ENCODE measurements around the gene CLPTM1.
"Not testable (repeated sequence)": the region's sequence is repeated elsewhere in the genome, so short reads cannot be mapped to it uniquely, and the experiment has no call there.

The CLPTM1 gene

DNA sequence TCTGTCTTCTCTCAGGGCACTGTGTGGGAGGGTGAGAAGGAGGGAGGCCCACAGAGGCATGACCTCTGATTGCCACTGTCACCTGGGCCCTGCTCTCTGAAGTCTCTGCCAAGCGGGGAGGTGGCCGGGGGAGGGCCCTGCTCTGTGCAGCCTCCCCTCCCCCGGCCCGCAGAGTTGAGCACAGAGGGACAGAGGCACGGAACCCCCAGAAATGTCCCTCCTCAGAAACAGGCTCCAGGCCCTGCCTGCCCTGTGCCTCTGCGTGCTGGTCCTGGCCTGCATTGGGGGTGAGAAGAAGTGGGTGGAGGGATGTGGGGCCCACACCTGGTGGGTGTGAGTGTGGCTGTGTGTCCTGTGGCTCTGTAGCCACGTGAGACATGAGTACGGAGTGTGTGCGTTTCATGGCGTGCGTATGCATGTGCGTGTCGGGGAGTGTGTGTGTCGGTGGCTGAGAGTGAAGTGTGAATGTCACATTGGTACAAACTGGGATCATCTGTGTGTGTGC lies 13.1 kb upstream of the CLPTM1 start, which contains the start of gene APOC4:
APOC4 (plus strand) TSS at position 171 of the 505 bp plus-strand sequence; CDS start at position 212, 41 bp downstream.
- no peak for DNase-seq (ENCODE audit: low read depth)

DNA sequence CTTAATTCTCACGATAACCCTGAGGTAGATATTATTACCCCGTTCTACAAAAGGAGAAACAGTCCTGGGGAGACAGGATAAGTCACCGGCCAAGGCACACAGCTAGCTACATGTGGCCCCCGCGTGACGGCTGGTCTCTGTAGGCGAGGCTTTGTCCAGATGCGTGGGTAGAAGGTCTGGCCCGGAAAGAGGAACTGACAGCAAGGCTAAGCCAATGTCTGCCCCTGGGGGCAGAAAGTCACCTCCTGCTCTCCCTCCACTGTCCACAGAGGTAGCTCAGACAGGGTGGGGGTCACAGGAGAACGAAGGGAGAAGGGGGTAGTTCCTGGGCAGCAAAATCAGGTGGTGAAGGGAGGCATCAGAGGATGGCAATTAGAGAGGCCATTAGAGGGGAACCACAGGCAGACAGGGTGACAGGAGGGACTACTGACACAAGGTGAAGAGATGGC lies 11.4 kb upstream of the CLPTM1 start:
- DNase-seq (ENCODE audit: low read depth), result no peak

DNA sequence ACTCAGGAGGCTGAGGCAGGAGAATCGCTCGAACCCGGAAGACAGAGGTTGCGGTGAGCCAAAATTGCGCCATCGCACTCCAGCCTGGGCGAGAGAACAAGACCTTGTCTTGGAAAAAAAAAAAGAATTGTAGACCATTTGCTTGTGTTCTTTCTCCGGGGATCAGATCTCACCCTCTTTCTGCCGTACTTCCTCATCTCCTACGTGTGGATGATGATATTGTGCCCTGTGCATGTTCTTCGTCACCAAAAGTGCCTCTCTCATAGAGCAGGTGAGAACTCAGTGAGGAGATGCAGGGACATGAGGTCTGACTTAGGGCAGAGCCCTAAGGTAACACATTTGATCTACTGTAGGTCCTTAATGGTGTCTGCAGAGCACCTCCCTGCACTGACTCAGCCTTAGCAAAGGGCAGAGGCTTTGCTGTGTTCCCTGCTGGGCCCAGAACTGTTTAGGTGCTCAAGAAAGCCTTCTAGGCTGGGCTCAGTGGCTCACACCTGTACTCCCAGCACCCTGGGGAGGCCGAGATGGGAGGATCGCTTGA lies 8.1 kb upstream of the CLPTM1 start:
- DNase-seq (ENCODE audit: low read depth), result no peak

DNA sequence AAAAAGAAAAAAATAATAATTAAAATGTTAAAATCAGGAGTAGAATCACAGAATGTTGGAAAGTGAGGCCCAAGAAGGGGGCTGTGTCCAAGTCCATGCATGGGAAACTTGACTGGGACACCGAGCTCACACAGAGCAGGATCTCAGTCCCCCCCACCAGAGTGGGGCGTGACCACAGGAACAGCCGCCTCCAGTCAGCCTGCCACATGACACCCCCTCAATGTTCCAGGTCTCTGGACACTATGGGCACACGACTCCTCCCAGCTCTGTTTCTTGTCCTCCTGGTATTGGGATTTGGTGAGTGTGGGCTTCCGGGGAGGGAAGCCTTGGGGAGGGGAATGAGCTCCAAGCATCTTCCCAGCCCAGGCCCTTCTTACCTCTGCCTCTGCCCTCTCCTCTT lies 6.9 kb upstream of the CLPTM1 start:
- no peak for DNase-seq (ENCODE audit: low read depth)

DNA sequence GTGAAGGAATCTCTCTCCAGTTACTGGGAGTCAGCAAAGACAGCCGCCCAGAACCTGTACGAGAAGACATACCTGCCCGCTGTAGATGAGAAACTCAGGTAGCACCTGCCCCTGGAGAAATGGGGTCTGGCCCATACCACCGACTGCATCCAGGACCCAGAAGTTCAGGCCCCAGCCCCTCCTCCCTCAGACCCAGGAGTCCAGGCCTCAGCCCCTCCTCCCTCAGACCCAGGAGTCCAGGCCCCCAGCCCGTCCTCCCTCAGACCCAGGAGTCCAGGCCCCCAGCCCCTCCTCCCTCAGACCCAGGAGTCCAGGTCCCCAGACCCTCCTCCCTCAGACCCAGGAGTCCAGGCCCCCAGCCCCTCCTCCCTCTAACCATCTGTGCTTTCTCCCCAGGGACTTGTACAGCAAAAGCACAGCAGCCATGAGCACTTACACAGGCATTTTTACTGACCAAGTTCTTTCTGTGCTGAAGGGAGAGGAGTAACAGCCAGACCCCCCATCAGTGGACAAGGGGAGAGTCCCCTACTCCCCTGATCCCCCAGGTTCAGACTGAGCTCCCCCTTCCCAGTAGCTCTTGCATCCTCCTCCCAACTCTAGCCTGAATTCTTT lies 6.3 kb upstream of the CLPTM1 start:
- DNase-seq (ENCODE audit: low read depth), result no peak

DNA sequence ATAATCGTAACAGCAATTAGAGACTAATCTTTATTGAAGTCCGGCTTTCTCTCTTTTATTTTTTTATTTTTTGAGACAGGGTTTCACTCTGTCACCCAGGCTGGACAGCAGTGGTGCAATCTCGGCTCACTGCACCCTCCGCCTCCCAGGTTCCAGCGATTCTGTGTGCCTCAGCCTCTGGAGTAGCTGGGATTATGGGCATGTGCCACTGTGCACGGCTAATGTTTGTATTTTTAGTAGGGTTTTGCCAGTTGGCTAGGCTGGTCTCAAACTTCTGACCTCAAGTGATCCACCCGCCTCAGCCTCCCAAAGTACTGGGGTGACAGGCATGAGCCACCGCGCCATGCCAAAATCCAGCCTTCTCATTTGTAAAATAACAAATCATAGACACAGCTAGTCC lies 5.6 kb upstream of the CLPTM1 start:
- DNase-seq (ENCODE audit: low read depth), result no peak

DNA sequence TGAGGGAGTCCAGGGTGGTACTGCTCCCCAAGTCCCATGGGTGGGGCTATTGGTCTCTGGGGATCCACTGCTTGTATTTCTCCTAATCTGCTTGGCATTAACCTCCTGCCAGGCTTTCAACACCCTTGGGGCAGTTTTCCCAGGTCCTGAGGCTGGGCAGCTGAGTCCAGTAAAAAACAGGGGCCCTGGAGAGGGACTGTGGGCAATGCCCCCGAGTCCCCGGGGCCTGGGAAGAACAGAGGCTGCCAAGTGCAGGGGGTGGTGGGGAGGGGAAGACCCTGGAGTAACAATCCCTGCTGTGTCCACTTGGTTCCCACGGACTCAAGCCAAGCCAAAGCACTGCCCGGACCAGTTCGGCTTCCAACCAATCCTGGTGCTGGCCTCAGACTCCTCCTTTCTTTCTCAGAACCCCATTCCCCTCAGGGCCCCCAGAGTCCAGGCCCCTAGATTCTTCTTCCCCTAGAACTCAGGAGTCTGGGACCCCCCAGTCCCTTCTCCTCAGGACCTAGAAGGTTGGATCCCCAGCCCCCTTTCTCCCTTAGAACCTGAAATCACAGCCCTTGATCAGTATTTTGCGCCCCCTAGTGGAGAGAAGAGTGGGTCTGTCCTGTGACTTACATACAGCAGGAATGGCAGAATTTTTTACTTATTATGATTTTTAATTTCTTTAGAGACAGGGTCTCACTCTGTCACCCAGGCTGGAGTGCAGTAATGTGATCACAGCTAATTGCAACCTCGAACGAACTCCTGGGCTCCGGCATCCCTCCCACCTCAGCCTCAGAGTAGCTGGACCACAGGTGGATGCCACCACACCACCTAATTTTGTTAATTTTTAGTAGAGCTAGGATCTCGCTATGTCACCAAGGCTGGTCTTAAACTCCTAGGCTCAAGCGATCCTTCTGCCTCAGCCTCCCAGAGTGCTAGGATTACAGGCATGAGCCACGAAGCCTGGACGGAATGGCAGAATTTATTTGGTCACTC lies 3.7 kb upstream of the CLPTM1 start:
- DNase-seq (ENCODE audit: low read depth), result peak; percentile 49

DNA sequence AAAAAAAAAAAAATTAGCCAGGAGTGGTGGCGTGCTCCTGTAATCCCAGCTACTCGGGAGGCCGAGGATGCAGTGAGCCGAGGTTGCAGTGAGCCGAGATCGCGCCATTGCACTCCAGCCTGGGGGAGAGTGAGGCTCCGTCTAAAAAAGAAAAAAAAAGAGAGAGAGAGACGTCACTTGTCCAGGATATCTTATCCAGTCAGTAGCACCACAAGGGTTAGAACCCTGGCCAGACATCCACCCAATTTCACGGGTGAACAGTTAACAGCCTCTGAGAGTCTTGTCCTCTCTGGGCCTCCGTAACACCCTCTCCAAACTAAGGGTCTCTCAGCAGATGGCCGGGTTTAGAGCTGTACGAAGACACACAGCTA lies 917 bp upstream of the CLPTM1 start:
- DNase-seq (ENCODE audit: low read depth), result no peak

DNA sequence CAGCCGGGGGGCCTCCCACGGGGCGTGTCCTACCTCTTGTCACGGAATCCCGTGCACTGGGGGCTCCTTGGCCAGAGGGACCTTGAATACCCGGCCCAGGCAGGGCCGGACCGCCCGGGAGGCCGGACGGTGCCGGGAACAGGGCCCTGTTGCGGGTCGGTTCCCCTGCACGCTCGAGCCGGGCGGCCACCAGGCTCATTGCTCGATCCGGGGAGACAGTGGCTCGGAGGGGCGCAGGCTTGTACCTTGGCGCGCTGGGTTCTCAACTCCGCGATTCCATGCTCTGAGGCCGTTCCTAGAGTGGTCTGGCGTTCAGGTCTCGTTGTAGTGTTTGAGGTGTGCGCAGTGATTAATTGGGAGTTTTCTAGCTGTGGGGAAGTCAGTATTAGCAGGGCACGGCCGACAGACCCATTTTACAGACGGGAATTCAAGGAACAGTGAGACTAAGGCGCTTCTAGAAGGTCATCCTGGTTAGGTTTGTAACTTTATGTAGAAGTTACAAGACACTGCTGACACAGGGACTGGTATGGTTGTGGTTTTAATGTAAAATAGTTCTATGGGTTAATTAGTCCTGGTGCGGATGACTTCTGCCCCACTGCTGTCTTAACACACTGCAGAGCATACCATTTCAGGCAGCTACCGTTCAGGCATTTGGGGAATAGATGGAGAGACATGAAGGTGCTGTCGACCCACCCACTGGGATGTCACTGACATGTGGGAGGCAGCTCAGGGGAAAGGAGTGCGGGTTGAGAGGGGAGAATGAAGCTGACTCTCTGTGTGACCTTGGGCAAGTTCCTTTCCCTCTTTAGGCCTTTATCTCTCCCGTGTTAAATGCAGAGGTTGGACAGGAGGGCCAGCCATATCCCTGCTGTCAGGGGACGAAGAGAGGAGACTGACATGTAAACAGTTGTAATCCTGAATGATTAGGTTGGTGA lies 592 bp downstream of the CLPTM1 start:
- no peak for DNase-seq (ENCODE audit: low read depth)

DNA sequence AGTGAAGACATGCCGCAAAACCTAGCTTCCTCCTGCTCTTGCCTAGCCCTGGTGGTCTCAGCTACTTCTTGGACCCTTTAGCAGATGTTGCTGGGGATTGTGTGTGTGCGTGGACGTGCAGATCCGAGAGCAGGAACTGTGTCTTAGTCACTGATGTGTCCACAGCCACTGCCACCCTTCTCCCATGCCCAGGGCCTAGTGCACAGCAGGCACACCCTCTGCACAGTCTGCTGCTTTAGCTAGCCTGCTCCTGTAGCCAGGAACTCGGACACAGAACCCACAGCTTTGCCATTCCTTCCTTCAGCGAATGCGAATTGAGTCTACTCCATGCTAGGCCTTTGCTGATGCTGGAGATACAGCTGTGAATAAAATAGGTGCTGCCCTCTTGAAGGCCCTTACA lies 2.3 kb downstream of the CLPTM1 start:
- no peak for DNase-seq (ENCODE audit: low read depth)

DNA sequence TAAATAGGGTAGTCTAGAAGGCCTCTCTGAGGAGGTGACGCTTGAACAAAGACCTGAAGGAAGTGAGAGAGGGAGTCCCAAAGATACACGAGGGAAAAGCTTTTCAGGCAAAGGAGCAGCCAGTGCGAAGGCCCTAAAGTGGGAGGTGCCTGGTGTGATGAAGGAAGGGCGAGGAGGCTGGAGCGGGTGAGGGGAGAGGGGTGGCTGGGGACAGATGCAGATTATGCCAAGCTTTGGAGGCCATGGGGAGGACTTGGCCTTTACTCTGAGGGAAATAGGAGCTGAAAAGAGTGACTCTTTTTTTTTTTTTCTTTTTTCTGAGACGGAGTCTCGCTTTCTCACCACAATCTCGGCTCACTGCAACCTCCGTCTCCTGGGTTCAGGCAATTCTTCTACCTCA lies 2.9 kb downstream of the CLPTM1 start:
- no peak for DNase-seq (ENCODE audit: low read depth)

DNA sequence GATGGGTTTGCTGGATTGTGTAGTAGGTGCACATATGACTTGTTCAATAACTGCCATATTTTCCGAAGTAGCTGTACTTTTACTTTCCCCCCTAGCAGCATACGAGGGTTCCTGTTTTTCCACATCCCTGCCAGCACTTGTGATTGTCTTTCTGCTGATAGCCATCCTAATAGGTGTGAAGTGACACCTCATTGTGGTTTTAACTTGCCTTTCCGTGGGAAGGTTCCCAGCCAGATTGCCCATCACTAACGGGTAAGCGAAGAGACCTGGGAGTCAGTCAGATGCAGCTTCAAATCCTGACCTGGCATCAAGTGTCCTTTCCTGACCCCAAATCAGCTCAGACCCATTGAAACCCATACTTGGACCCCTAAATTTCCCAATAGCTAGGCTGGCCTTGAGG lies 4.5 kb downstream of the CLPTM1 start:
- DNase-seq (ENCODE audit: low read depth), result no peak

DNA sequence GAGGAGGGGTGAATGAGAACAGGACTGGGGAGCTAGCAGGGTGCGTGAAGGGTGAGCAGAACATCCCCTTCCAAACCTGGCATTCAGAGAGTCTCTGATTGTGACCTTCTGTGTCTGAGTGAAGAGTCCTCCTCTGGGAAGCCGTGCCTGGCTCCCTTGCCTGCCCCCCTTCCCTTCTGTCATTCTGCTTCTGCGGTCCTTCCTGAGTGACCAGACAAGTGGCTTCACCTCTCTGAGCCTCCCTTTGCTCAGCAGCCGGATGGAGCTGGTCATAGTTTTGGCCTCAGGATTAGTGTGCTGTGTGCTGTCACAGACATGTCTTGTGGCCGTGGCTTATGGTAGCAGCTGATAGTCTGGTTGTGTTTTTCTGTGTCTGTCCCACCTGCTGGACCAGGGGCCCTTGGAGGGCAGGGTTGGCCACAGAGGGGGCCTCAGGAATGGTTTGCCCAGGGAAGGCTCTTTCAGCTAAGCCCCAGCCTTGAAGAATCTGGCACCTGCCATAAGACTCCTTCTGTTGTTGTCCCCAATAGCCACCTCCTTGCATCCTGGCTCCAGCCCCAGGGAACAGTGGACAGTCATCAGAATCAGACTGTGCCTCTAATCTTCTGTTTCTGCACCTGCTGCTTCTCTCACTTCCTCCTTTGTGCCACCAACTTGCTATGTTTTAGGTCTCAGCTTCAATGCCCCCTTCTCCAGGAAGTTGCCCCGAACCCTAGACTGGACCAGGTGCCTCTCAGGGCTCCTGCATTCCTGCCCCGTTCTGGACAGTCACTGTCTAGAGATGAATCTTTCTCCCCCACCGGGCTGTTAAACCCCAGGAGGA lies 5.9 kb downstream of the CLPTM1 start:
- DNase-seq (ENCODE audit: low read depth), result no peak

DNA sequence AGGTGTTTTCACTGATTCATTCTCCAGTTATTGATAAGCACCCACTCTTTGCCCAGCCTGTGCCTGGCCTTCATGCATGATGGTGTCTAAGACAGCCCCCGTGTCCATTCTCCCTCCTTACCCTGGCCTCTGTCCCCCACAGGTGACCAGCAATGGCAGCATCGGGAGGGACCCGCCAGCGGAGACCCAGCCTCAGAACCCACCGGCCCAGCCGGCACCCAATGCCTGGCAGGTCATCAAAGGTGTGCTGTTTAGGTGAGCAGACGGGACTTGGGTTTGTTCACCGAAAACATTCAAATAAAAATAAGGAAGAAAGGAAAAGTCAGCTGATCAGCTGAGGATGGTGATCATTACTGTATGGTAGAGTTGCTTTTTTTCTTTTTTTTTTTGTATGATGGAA lies 6.6 kb downstream of the CLPTM1 start:
- no peak for DNase-seq (ENCODE audit: low read depth)

DNA sequence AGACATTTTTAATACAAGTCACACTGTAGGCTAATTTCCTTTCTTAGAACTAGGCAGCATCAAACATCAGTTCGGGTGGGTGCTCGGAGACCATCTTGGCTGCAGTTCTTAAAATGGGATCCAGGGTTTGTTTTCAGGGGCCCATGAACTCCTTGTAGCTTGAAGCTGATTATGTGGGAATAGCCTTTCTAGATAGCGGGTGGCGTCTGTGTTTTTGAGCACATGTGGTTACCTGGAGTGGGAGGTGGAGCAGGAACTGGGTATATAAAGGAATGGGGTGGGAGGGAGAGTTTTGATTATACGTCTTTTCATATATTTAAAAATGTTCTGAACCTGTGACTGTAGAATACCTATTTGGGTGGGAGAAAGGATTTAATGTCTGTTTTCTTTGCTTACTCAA lies 12.9 kb downstream of the CLPTM1 start:
- DNase-seq (ENCODE audit: low read depth), result no peak

DNA sequence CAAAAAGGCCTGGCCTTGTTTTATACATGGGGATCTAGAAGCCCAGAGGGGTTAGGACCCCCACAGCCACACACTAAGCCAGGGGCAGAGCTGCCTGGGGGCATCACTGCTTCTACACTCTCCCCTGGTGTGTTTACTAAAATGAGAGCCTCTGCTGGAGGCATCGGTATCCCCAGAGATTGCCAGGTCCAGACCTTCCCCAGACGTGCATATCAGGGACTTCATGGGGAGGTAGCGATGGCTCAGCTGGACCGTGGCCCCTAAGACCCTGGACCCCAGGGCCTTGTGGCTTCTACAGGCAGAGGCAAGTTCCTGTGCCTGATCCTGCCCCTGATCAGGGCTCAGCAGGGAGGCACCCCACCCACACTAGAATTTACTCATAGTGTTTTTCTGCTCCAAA lies 13.5 kb downstream of the CLPTM1 start:
- DNase-seq (ENCODE audit: low read depth), result no peak

DNA sequence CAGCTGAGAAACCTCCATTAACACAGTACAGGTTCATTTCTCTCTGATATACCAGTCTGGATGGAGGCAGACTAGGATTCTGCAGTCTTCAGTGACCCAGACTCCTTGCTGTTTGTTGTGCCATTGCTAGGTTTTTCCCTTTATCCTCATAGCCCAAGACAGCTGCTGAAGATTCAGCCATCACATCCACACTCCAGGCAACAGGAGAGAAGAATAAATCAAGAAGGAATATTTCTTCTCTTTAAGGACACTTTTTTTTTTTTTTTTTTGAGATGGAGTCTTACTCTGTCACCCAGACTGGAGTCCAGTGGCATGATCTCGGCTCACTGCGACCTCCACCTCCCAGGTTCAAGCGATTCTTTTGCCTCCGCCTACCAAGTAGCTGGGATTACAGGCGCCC lies 14.3 kb downstream of the CLPTM1 start:
- no peak for DNase-seq (ENCODE audit: low read depth)

DNA sequence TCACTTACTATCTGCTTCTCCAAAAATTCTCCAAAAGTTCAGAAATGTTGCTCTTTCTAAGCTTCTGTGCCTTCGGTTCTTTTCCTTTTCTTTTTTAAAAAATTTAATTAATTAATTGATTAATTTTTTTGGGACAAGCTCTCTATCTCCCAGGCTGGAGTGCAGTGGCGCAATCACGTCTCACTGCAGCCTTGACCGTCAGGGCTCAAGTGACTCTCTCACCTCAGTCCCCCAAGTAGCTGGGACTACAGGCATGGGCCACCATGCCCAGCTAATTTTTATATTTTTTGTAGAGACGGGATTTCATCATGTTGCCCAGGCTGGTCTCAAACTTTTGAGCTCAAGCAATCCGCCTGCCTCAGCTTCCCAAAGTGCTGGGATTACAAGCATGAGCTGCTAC lies 16.3 kb downstream of the CLPTM1 start:
- not testable (repeated sequence) for DNase-seq (ENCODE audit: low read depth)

DNA sequence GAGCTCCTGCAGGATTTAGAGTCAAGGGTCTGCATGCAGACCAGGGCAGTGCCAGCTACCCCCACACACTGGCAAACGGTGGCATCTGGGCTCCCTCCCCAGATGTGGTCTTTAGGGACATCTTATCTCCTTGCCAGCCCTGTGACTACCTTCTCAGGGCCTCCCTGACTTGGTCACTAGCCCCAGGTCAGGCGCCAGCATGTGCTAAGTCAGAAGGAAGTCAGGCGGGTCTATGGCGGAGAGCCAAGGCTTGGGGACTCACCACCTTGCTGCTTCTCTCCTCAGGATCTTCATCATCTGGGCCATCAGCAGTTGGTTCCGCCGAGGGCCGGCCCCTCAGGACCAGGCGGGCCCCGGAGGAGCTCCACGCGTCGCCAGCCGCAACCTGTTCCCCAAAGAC lies 17.6 kb downstream of the CLPTM1 start:
- no peak for DNase-seq (ENCODE audit: low read depth)

DNA sequence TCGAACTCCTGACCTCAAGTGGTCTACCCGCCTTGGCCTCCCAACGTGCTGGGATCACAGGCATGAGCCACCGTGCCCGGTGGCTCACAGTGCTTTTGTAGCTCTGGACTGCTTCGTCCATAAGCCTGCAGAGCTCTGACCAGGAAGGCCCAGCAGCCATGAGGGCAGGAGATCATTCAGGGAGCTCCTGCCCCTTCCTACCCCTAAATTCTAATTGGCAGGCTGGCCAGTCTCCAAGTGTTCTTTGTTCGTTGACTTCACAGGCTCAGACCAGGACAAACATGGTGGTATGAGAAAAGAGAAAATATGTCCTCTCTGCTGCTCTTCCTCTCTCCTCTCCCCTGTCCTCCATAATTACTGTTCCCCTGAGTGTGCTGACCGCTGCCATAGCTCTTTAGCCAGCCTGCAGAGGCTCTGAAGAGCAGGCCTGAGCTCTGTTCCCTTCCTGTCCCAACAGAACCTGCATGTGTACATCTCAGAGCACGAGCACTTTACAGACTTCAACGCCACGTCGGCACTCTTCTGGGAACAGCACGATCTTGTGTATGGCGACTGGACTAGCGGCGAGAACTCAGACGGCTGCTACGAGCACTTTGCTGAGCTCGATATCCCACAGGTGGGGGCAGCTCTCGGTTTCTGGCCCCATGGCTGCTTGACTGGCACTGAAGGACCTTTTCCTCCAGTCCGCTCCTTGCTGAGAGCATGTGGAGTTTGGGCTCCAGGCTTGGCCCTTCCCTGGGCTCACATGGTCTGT lies 19.0 kb downstream of the CLPTM1 start:
- no peak for DNase-seq (ENCODE audit: low read depth)
